Upper lobe of left lung (tissue), 4 donors: ENCODE results near the gene NME1.

ENCODE experiments used
- CTCF ChIP-seq, 6 experiments: fragments of 450-650 bp in 4 of 6; fragments of 200-600 bp in 2 of 6; sonication (generic) in 2 of 6; IDR thresholded peaks; one replicate each; pipeline ENCODE4 v1.5.1; 2016 to 2019; ENCODE audit warnings: antibody characterized with exemption in 6 of 6
- EP300 ChIP-seq, 4 donors: sonication (generic); formaldehyde crosslinking; IDR thresholded peaks; one replicate each; pipeline ENCODE4 v1.5.1; 2017; ENCODE audit warnings: antibody characterized with exemption in 4 of 4, control low read depth in 2 of 4
- POLR2A ChIP-seq, 4 donors: fragments of 450-650 bp; IDR thresholded peaks; one replicate each; pipeline ENCODE4 v1.5.1; 2016 to 2017; ENCODE audit warnings: antibody characterized with exemption in 4 of 4, mild to moderate bottlenecking in 2 of 4
- POLR2AphosphoS5 ChIP-seq, 2 donors: sonication (generic); formaldehyde crosslinking; IDR thresholded peaks; one replicate each; pipeline ENCODE4 v1.5.1; 2017; ENCODE audit warnings: antibody characterized with exemption in 2 of 2

- TF ChIP-seq CTCF (IDR thresholded peaks at IDR 0.05) (peak in 3 of 6 experiments; percentile 5 to 32 (median 11)), EP300 (IDR thresholded peaks at IDR 0.05) (no peak), POLR2AphosphoS5 (IDR thresholded peaks at IDR 0.05) (peak in 1 of 2 donors; percentile 13), POLR2A (IDR thresholded peaks at IDR 0.05) (no peak)
These were observed 33.7 kb upstream of the NME1 start for GRCh38 chr17:51119415-51120356.
